HG03565 (cell line): ENCODE measurements around the gene IGBP1.
A peak's percentile ranks its signal among the peaks of the same experiment; 100 is the strongest.
"Not testable (repeated sequence)": the region's sequence is repeated elsewhere in the genome, so short reads cannot be mapped to it uniquely, and the experiment has no call there.

ENCODE experiments used
- ATAC-seq: cut with Tn5 transposase; IDR thresholded peaks from one replicate; pipeline ENCODE4 v1.9.1; 2021; ENCODE audit warnings: mild to moderate bottlenecking, moderate library complexity; ENCODE audit not compliant: unreplicated experiment

Gene IGBP1

DNA sequence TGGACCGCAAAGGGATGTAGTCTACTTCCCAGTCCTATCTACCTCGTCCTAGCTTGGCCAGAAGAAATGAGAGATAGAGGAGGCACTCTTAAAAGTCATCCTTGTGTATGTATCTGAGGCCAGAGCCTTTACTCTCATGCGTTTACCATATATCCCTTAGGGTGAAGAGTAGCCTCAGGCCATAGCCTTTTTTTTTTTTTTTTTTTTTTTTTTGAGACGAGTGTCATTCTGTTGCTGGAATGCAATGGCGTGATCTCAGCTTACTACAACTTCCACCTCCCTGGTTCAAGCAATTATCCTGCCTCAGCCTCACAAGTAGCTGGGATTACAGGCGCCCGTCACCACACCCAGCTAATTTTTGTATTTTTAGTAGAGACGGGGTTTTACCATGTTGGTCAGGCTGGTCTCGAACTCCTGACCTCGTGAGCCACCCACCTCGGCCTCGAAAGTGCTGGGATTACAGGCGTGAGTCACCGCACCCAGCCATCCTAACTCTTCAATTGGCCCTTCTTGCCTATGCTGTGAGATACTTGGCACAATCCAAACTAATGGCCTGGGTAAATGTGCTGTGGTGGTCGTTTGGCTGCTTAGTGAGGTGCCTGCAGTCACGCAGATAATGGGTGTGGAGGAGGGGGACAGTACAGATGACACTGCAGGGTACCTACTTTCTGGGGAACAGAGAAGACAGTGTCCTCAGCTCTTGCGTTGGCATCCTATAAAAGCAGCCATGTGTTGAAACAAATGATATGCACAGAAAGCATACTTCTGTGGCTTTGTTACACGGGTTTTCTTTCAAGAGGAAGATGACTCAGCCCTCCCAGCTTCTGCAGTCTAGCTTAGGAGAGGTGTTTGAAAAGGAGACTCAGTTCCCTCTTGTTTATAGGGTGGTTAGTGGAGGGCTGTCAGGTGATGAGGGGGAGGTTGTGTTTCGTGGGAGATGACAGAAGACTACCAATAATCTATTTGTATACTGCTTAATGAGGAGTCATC, 33.6 kb downstream of the IGBP1 start:
- ATAC-seq, result no peak

- no peak for ATAC-seq
Measured at GRCh38 chrX:70168238-70169188, 35.3 kb downstream of the IGBP1 start.

- no peak for ATAC-seq
Measured at GRCh38 chrX:70169281-70169680, 36.0 kb downstream of the IGBP1 start.

DNA sequence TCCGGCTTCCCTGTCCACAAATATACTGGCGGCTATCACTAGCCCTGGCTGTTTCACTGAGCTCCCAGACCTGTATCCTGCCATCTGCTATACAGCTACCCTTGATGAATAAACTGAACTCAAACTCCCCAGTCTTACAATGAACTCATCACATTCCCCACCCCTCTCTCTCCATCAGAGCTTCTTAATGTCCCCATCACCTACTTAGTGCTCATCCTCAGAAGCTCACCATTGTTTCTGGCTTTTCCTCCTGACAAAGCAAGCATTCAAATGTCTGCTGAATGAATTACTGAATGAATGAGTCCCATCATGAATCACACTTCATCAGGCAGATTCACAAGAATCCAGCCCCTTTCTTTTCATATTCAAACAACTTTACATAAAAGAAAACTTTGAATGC, 38.4 kb downstream of the IGBP1 start:
- no peak for ATAC-seq

- no peak for ATAC-seq
Measured at GRCh38 chrX:70172221-70172620, 39.0 kb downstream of the IGBP1 start.

DNA sequence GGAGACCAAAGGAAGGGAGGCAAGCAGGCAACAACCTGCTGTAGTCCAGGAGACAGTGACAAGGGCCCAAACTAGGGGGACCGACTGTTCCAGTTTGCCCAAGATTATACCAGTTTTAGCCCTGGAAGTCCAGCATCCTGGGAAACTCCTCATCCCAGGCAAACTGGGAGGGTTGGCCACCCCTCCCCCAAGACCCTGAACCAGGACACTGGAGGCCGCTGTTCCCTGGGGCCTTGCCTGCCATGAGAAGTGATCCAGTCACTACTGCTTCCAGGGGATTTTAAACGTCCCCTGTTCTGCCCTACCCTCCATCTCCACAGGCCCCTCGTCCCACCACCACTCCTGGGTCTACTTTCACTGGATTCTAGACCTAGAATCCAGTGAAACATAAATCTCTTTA, 39.7 kb downstream of the IGBP1 start:
- ATAC-seq, result no peak

DNA sequence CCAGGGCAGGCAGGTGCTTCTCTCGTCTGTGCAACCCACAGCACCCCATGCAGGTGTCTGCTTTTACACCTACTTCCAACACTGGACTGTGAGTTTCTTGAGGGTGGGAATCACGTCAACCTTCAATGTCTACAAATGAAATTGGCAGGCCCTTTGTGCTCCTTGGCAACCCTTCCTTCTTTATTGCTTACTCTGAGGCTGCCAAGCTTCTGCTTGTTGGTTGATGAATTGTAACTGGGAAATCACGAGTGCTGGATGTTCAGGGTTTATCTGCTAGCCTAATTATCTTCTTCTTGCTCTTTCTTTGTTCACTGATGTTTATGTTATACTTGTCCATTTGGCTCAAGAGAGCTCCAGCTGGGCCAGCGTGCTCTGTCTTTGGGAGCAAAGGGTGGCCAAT, 41.5 kb downstream of the IGBP1 start:
- ATAC-seq, result no peak

DNA sequence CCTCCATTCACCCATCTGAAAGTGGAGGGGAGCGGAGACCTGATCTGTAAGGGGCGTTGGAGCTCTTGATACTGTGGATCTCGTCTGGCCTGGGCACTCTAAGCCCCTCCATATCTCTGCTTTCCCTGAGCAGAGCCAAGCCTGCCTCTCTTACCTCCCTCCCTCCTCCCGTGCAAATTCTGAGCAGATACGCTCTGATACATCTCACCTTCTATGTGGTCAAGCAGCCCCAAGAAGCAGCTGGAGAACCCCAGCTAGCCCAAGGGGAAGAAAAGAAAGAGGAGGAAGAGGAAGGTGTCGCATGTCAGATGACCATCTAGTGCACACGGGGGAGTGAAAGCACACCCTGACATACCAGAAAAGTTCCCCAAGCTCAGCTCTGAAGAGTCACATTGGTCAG, 42.1 kb downstream of the IGBP1 start:
- no peak for ATAC-seq

DNA sequence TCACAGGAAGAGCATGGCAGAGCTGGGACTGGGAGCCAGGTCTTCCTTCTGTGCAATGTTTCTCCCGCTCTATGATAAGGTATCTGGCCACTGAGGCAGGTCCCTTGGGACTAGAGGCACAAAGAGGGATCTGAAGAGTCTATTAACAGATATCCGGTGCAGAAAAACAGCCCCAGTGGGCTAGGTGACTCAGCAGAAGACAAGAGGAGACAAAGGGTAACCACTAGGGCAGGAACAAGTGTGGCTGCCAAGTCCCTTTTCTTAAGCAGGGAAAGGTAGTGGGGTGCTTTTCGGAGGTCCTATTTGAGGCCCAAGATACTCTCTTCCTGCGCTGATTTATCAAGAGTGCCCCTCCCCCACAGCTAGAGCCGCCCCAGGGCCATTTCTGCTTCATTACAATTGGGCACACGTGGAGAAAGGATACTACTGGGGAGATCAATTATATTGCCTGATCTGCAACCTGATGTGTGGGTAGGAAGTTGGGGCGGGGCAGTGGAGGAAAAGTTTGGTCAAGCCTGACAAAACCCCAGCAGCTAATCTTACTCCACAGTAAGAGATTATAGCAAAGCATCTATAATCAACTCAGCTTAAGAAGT, 43.8 kb downstream of the IGBP1 start, which contains the start of gene DGAT2L6:
Gene DGAT2L6, plus strand, starts transcription at position 546 of the 596 bp plus-strand sequence. CDS start 100 bp downstream, outside the sequence.
- peak; percentile 66 for ATAC-seq

DNA sequence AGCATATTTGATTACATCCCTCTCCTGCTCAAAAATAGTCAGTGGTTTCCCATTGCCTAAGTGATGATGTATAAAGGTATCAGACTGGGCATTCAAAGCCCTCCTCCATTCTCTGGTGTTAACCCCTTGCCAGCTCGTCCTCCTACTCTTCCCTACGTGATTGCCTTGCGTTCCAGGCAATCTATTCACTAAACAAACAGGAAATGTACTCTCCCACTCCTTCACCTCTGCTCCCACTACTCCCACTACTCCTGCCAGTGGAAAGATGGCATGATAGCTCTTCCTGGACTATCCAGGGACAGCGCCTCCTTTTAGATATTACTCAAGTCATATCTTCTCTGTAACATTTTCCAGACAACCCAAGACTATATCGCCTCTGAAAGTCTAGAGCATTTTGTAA, 49.8 kb downstream of the IGBP1 start:
- ATAC-seq, result no peak

DNA sequence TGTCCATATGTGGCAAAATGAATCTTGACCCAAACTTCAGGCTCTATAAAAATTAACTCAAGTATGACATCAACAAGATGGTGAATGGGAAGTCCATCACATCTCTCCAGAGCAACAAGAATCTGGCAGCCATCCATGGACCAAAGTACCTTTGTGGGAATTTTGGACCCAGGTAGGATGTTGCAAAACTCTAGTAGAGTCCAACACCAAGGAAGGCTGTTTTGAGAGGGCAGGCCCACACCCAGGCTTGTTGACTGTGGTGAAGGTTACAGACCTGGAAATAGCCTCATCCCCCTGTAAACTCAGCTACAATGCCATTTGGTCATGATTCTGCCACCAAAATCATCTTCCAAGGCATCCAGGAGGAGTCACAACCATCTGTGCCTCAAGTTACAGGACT, 57.0 kb downstream of the IGBP1 start:
- no peak for ATAC-seq

DNA sequence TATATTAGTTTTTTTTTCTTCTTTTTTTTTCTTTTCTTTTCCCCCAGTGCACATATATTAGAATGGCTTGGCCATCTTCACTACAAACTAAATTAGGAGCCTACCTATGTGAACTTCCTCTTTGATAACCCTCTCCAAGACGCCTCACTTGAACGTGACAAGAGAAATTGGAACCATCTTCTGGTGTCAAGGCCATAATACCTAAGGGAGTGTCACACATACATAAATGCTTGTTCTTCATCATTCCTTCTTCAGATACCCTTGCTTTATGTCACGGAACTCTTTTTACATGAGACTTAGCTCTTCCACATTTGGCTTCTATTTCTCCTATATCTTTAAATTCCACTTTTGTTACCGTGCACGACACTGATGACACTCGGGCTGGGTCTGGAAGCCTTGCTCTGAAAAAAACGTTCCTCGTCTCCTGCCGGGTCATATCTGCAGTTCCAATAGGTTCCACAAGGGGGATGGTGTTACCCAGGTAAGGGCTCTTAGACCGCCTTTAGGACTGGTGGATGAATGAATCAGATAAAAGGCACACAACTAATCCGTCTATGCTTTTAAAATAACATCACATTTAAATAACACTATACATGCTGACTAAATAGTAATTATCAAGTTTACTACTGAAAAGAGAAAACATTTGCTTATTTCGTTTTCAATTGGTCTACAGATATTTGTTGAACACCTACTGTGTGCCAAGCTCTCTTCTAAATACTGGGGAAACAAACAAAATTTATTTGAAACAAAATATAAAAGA, 63.9 kb downstream of the IGBP1 start:
- ATAC-seq, result peak; percentile 68

GRCh38 chrX:70201732-70202131, 68.5 kb downstream of the IGBP1 start:
- no peak for ATAC-seq

DNA sequence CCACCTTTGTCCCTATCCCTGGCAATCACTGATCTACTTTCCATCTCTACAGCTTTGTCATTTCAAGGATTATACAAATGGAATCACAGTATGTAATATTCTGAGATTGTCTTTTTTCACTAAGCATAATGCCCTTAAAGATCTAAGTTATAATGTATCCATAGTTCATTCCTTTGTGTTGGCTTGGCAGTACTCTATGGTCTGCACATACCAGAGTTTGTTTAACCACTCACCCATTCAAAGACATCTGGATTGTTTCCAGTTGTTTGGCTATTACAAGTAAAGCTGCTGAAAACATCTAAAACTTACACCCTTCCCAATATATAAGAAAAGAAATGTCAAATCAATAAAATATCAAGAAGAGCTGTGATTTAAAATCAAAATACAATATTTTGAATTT, 75.2 kb downstream of the IGBP1 start:
- no peak for ATAC-seq

DNA sequence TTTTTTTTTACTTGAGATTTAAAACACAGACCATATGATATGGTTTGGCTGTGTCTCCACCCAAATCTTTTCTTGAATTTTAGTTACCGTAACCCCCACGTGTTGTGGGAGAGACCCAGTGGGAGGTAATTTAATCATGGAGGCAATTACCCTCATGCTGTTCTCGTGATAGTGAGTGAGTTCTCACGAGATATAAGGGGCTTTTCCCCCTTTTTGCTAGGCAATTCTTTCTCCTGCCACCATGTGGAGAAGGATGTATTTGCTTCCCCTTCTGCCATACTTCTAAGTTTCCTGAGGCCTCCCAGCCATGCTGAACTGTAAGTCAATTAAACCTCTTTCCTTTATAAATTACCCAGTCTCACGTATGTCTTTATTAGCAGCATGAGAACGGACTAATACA, 76.3 kb downstream of the IGBP1 start:
- not testable (repeated sequence) for ATAC-seq
